ENCODE results near the gene TAS2R60. TPM values are rescaled to one million over a fixed set of nuclear protein-coding genes. Genes with fewer than 3 reads are reported as not detected.

Gene TAS2R60
- total RNA-seq, 1 donor from 2014 or later = not detected

DNA sequence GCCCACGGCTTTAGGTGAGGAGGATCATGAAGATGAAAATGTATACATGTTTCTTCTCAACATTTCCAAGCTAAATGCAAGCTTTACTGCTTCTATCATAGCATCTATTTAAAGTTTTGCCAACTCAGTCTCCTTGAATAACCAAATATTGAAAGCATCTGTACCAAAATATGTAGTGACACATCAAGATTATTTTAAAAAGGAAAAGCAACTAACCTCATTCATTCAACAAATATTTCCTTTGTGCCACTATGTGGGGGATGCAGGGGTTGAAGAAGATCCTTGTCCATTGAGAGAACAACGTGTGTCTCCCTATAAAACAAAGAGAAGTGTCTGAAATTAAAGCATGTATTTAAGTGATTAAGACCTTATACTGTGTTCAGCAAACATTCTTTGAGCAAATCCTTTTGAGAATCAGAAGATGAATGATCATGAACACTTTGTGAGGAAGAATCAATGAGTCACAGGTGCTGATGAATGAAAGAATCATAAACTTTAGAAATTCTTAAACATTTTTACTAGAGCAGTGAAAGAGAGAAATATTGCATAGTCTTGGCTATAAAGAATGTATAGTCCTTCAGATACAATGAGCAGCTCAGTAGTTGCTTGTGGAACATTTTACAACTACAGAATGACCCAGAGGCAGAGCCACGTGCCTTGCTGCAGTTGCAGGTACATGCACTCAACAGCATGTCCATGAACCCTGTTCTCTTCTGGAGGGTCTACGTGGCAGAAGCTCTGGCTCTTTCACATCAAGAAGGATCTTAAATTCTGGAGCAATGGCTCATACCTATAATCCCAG, 13.9 kb downstream of the TAS2R60 start:
- no peak for DNase-seq (ENCODE audit: extremely low spot score in 2 of 2)
- H3K4me3 ChIP-seq = no peak overlapping the region
- H3K36me3 ChIP-seq = no peaks in the 10 kb centered on the region
- no peaks in the 10 kb centered on the region for H3K9me3 ChIP-seq
- TF ChIP-seq, protein P1, sequence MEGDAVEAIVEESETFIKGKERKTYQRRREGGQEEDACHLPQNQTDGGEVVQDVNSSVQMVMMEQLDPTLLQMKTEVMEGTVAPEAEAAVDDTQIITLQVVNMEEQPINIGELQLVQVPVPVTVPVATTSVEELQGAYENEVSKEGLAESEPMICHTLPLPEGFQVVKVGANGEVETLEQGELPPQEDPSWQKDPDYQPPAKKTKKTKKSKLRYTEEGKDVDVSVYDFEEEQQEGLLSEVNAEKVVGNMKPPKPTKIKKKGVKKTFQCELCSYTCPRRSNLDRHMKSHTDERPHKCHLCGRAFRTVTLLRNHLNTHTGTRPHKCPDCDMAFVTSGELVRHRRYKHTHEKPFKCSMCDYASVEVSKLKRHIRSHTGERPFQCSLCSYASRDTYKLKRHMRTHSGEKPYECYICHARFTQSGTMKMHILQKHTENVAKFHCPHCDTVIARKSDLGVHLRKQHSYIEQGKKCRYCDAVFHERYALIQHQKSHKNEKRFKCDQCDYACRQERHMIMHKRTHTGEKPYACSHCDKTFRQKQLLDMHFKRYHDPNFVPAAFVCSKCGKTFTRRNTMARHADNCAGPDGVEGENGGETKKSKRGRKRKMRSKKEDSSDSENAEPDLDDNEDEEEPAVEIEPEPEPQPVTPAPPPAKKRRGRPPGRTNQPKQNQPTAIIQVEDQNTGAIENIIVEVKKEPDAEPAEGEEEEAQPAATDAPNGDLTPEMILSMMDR (IDR thresholded peaks at IDR 0.05) = no peak
- TF ChIP-seq POLR2A (IDR thresholded peaks at IDR 0.05) (no peak), POLR2AphosphoS5 (IDR thresholded peaks at IDR 0.05; ENCODE audit: insufficient read depth in 1 of 2, low read depth in 1 of 2) (no peak)
- no peaks in the 10 kb centered on the region for H3K27me3 ChIP-seq
- H3K27ac ChIP-seq = no peak overlapping the region
- intact Hi-C loops (cut with DNase I) = no loop called here
- H3K4me1 ChIP-seq = peaks cover 29% of the 10 kb centered on the region

DNA sequence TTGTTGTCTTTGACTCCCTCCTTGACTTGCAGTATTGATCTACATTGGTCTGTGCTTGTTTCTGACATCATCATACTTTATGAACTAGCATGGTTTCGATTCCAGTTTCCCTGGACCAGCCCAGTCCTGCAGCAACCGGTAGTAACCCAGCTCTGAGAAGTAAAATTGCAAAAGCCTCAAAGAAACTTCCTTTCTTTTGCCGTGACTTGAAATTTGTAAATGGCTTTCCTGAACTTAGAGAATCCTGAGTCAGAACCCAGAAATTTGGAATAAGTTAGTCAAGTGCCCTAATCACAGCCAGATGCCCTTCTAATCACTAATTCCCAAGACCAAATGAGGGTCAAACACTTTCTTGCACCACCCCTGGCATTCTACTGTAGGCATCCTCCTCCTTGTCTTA, 15.0 kb downstream of the TAS2R60 start:
- Histone ChIP-seq H3K27ac (no peak overlapping the region), H3K4me1 (peaks cover 29% of the 10 kb centered on the region), H3K9me3 (no peaks in the 10 kb centered on the region), H3K36me3 (no peaks in the 10 kb centered on the region), H3K4me3 (no peak overlapping the region), H3K27me3 (no peaks in the 10 kb centered on the region)
- intact Hi-C loops (cut with DNase I) = no loop called here
- DNase-seq (ENCODE audit: extremely low spot score in 2 of 2) = no peak
- TF ChIP-seq, protein P1 (IDR thresholded peaks at IDR 0.05) = no peak
- TF ChIP-seq POLR2AphosphoS5 (IDR thresholded peaks at IDR 0.05; ENCODE audit: insufficient read depth in 1 of 2, low read depth in 1 of 2) (no peak), POLR2A (IDR thresholded peaks at IDR 0.05) (no peak)

DNA sequence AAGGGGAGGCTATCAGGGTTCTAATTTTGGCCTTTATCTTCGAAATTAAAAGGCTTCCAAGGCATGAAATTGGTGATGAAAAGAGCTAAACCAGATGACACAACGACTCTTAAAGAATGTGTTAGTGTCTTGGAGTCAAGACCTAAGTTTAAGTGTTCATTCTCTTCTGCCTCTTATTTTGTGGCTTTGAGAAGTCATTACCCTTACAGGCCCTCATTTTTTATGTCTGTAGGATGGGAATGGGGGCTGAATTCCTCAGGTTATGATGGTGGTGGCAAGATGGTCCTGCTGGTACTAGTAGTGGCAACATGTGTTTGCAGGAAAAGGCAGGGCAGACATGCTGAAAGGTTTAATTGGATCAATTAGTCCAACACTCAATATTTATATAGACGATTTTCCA, 15.4 kb downstream of the TAS2R60 start:
- Histone ChIP-seq H3K27ac (no peak overlapping the region), H3K4me1 (peaks cover 29% of the 10 kb centered on the region), H3K36me3 (no peaks in the 10 kb centered on the region), H3K9me3 (no peaks in the 10 kb centered on the region), H3K27me3 (no peaks in the 10 kb centered on the region), H3K4me3 (no peak overlapping the region)
- TF ChIP-seq POLR2A (IDR thresholded peaks at IDR 0.05) (no peak), POLR2AphosphoS5 (IDR thresholded peaks at IDR 0.05; ENCODE audit: insufficient read depth in 1 of 2, low read depth in 1 of 2) (no peak)
- TF ChIP-seq, protein P1 (IDR thresholded peaks at IDR 0.05) = no peak
- no peak for DNase-seq (ENCODE audit: extremely low spot score in 2 of 2)
- intact Hi-C loops (cut with DNase I) = no loop called here

DNA sequence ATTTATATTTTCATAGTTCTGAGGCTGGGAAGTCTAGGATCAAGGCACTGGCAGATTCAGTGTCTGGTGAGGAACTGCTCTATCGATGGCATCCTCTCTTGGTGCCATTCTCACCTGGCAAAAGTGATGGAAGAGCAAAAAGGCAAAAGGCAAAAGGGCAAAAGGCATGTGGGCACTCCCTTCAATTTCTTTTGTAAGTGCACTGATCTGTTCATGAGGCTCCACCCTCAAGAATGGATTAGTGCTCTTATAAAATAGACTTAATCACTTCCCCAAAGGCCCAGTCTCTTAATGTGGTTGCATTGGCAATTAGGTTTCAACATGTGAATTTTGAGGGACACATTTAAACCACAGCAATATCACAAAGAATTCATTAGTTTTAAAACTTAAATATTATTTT, 16.1 kb downstream of the TAS2R60 start:
- Histone ChIP-seq H3K27me3 (no peaks in the 10 kb centered on the region), H3K4me1 (peaks cover 23% of the 10 kb centered on the region), H3K9me3 (no peaks in the 10 kb centered on the region), H3K4me3 (no peak overlapping the region), H3K36me3 (no peaks in the 10 kb centered on the region), H3K27ac (no peak overlapping the region)
- DNase-seq (ENCODE audit: extremely low spot score in 2 of 2) = no peak
- TF ChIP-seq POLR2AphosphoS5 (IDR thresholded peaks at IDR 0.05; ENCODE audit: insufficient read depth in 1 of 2, low read depth in 1 of 2) (no peak), POLR2A (IDR thresholded peaks at IDR 0.05) (no peak)
- TF ChIP-seq, protein P1 (IDR thresholded peaks at IDR 0.05) = no peak
- intact Hi-C loops (cut with DNase I) = no loop called here

DNA sequence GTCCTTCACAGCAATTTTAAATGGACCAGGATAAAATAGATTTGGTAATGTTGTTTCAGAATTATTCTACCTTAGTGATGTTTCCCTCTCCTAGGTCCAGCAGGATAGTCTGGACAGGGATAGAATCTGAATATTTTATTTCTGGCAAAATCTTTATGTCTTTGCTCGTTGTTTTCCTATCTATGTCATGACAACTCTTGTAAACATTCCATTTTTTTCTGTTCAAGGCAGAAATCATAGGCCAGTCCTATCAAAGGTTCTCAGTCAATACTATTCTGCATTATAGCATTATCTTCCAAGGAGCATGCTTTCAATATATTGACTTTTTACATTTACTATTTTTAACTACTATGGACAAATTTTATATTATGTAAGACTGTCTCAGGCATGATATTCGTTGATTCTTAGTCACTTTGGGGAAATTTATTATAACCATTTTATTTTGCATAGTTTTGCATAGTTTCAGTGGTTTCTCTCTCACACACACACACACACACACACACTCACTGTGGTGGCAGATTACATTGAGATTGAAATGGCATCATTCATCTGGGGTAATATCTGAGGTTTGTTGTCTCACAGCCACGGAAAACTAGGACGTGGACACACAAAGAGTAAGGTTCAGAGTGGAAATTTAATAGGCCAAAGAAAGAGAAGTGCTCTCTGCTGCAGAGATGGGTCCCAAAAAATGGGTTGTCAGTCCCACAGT, 17.2 kb downstream of the TAS2R60 start:
- Histone ChIP-seq H3K36me3 (no peaks in the 10 kb centered on the region), H3K9me3 (no peaks in the 10 kb centered on the region), H3K4me1 (peaks cover 21% of the 10 kb centered on the region), H3K27me3 (no peaks in the 10 kb centered on the region), H3K27ac (no peak overlapping the region), H3K4me3 (no peak overlapping the region)
- no peak for DNase-seq (ENCODE audit: extremely low spot score in 2 of 2)
- TF ChIP-seq POLR2A (IDR thresholded peaks at IDR 0.05) (no peak), POLR2AphosphoS5 (IDR thresholded peaks at IDR 0.05; ENCODE audit: insufficient read depth in 1 of 2, low read depth in 1 of 2) (no peak)
- intact Hi-C loops (cut with DNase I) = no loop called here

Data from vagina (tissue), 2 donors.